Osteocyte (in vitro differentiated cells): ENCODE results near the gene TAF4. TPM values are rescaled to one million over a fixed set of nuclear protein-coding genes. Genes with fewer than 3 reads are reported as not detected.
"Not testable (repeated sequence)": the region's sequence is repeated elsewhere in the genome, so short reads cannot be mapped to it uniquely, and the experiment has no call there.

ENCODE experiments used
- DNase-seq: peaks from one replicate; pipeline ENCODE4 v3.0.0; 2021; ENCODE audit warnings: mixed read lengths; ENCODE audit not compliant: unreplicated experiment; ENCODE audit errors: extremely low spot score
- H3K27ac Mint-ChIP-seq: one replicate; pipeline ENCODE4 v1.8.0; 2021; ENCODE audit warnings: mild to moderate bottlenecking, mixed read lengths; ENCODE audit not compliant: unreplicated experiment
- H3K27me3 Mint-ChIP-seq: one replicate; pipeline ENCODE4 v1.8.0; 2021; ENCODE audit warnings: mixed read lengths; ENCODE audit not compliant: unreplicated experiment
- H3K36me3 Mint-ChIP-seq: one replicate; pipeline ENCODE4 v1.8.0; 2021; ENCODE audit warnings: mixed read lengths; ENCODE audit not compliant: unreplicated experiment
- H3K4me1 Mint-ChIP-seq: one replicate; pipeline ENCODE4 v1.8.0; 2021; ENCODE audit warnings: mixed read lengths; ENCODE audit not compliant: unreplicated experiment
- H3K4me3 Mint-ChIP-seq: one replicate; pipeline ENCODE4 v1.8.0; 2021; ENCODE audit warnings: mild to moderate bottlenecking, moderate library complexity, mixed read lengths; ENCODE audit not compliant: unreplicated experiment
- H3K9me3 Mint-ChIP-seq: one replicate; pipeline ENCODE4 v1.8.0; 2021; ENCODE audit warnings: mixed read lengths; ENCODE audit not compliant: unreplicated experiment
- total RNA-seq: library from RNA; stranded (reverse); gene quantifications from 2 replicates; pipeline ENCODE4 v1.2.1, GENCODE V29; 2021
- TF ChIP-seq, protein P1 (sequence below): fragments of 200-600 bp; sonication (generic); IDR thresholded peaks from 2 replicates; pipeline ENCODE4 v1.5.0; 2021; ENCODE audit warnings: antibody characterized with exemption, mild to moderate bottlenecking, moderate library complexity

TAF4 gene
- total RNA-seq, 1 donor from 2014 or later, result 22.8 TPM

DNA sequence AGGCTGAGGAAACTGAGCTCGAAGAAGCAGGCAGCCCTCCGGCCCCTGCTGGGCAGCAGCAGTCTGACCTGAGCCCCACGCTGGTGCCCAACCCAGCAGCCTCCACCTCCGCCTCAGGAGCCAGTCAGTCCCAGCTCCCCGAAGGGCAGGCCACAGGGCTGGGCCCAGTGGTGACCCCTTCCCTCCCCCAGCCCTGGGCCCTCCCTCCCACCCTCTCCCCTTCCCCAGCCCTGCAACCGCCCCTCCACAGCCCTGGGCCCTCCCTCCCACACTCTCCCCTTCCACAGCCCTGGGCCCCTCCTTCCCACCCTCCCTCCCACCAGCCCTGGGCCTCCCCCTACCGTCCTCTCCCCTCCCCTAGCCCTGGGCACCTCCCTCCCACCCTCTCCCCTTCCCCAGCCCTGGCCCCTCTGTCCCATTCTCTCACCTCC, 115.0 kb downstream of the TAF4 start:
- Mint-ChIP-seq H3K4me3 (no peak overlapping the region), H3K4me1 (peaks cover 14% of the 10 kb centered on the region), H3K9me3 (no peaks in the 10 kb centered on the region), H3K27me3 (no peaks in the 10 kb centered on the region), H3K27ac (no peak overlapping the region), H3K36me3 (no peaks in the 10 kb centered on the region)
- no peak for DNase-seq
- TF ChIP-seq, protein P1, sequence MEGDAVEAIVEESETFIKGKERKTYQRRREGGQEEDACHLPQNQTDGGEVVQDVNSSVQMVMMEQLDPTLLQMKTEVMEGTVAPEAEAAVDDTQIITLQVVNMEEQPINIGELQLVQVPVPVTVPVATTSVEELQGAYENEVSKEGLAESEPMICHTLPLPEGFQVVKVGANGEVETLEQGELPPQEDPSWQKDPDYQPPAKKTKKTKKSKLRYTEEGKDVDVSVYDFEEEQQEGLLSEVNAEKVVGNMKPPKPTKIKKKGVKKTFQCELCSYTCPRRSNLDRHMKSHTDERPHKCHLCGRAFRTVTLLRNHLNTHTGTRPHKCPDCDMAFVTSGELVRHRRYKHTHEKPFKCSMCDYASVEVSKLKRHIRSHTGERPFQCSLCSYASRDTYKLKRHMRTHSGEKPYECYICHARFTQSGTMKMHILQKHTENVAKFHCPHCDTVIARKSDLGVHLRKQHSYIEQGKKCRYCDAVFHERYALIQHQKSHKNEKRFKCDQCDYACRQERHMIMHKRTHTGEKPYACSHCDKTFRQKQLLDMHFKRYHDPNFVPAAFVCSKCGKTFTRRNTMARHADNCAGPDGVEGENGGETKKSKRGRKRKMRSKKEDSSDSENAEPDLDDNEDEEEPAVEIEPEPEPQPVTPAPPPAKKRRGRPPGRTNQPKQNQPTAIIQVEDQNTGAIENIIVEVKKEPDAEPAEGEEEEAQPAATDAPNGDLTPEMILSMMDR, result no peak

DNA sequence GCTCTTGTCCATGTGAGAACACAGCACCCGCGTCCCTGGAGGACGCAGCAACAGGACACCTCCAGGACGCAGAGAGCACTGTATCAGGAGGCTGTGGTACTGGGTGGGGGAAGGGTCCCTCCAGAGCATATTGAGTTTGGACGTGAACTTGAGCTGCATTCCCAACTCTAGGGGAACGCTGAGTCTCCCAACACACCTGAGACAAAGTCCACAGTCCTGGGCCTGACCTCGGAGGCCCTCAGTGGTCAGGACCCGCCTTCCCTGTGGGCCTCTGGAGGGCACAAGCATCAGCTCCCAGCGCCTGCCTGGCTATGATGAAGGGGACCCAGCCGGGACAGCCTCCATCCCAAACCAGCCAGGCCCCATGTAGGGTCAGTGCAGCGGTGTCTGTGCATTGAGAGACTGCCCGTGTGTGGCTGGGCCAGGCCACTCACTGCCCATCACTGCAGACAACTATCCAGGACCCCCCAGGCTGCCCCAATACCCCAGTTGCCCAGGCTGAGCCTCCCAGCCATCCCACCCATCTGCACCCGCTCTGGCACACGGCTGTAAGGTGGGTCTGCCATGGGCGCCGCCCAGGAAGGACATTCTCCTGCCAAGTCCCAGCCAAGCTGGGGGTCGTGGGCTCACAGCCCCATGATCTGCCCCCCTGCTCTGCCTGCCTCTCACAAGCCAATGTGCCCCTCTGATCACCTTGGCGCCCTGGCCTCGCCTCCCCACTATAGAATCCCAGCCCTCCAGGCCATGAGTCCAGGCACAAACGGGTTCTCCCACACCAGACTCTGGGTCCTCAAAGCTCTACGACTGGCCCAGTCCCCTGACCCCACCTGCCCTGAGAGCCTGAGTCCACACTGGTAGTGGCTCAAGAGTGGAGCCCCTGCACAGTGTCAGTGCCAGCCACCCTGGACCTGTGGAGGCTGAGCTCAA, 115.7 kb downstream of the TAF4 start:
- H3K9me3 Mint-ChIP-seq, result no peaks in the 10 kb centered on the region
- DNase-seq, result peak; percentile 76
- no peaks in the 10 kb centered on the region for H3K27me3 Mint-ChIP-seq
- no peaks in the 10 kb centered on the region for H3K36me3 Mint-ChIP-seq
- H3K27ac Mint-ChIP-seq, result no peak overlapping the region
- TF ChIP-seq, protein P1, result no peak
- no peak overlapping the region for H3K4me3 Mint-ChIP-seq
- peaks cover 7% of the 10 kb centered on the region for H3K4me1 Mint-ChIP-seq

DNA sequence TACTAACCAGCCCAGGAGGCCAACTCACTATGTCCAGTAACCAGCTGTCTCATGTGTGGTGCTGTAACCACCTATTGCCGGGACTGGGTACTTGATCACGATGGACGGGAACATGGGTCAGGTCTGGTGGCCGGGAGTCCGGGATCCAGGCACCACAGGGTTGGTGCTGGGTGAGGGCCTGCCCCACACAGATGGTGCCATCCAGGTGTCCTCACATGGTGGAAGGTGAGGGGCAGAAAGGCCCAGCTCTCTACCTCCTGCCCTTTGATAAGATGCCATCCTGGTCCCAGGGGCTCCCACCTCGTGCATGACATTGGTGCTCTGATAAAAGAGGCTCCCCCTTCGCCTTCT, 116.3 kb downstream of the TAF4 start:
- TF ChIP-seq, protein P1, result no peak
- Mint-ChIP-seq H3K4me3 (no peak overlapping the region), H3K36me3 (no peaks in the 10 kb centered on the region), H3K4me1 (peaks cover 1% of the 10 kb centered on the region), H3K27ac (no peak overlapping the region), H3K27me3 (no peaks in the 10 kb centered on the region), H3K9me3 (no peaks in the 10 kb centered on the region)
- peak; percentile 59 for DNase-seq

DNA sequence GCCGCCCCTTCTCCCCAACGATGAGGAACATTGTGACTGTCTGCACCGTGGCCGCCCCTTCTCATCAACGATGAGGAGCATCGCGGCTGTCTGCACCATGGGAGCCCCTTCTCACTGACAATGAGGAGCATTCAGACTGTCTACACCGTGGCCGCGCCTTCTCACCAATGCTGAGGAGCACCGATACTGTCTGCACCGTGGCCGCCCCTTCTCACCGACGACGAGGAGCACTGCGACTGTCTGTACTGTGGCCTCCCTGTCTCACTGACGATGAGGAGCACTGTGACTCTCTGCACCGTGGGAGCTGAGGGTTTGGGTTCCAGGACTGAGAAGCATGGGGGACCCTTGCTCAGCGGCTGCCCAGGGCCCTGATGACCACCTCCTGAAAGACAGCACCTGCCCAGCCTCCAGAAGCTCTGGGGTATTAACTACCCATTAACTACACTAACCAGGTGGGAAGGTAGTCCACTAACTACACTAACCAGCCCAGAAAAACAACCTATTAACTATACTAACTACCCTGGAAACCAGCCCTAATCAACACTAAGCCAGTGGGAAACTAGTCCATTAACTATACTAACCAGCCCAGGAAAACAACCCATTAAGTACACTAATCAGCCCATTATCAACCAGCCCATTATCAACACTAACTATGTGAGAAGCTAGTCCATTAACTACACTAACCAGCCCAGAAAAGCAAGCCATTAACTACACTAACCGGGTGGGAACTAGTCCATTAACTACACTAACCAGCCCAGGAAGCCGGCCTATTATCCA, 116.9 kb downstream of the TAF4 start:
- no peaks in the 10 kb centered on the region for H3K4me1 Mint-ChIP-seq
- H3K27ac Mint-ChIP-seq, result no peak overlapping the region
- no peaks in the 10 kb centered on the region for H3K27me3 Mint-ChIP-seq
- DNase-seq, result peak; percentile 68
- H3K9me3 Mint-ChIP-seq, result no peaks in the 10 kb centered on the region
- TF ChIP-seq, protein P1, result no peak
- H3K4me3 Mint-ChIP-seq, result no peak overlapping the region
- no peaks in the 10 kb centered on the region for H3K36me3 Mint-ChIP-seq

DNA sequence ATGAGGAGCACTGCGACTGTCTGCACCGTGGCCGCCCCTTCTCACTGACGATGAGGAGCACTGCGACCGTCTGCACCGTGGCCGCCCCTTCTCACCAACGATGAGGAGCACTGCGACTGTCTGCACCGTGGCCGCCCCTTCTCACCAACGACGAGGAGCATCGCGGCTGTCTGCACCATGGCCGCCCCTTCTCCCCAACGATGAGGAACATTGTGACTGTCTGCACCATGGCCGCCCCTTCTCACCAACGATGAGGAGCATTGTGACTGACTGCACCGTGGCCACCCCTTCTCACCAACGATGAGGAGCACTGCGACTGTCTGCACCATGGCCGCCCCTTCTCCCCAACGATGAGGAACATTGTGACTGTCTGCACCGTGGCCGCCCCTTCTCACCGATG, 117.6 kb downstream of the TAF4 start:
- H3K27ac Mint-ChIP-seq, H3K9me3 Mint-ChIP-seq, H3K36me3 Mint-ChIP-seq, H3K4me3 Mint-ChIP-seq, H3K4me1 Mint-ChIP-seq, H3K27me3 Mint-ChIP-seq: not testable (repeated sequence)
- peak; percentile 49 for DNase-seq

DNA sequence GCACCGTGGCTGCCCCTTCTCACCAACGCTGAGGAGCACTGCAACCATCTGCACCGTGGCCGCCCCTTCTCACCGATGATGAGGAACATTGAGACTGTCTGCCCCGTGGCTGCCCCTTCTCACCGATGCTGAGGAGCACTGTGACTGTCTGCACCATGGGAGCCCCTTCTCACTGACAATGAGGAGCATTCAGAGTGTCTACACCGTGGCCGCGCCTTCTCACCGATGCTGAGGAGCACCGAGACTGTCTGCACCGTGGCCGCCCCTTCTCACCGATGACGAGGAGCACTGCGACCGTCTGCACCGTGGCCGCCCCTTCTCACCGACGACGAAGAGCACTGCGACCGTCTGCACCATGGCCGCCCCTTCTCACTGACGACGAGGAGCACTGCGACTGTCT, 120.2 kb downstream of the TAF4 start:
- H3K4me1 Mint-ChIP-seq, H3K27ac Mint-ChIP-seq, H3K36me3 Mint-ChIP-seq, DNase-seq, H3K9me3 Mint-ChIP-seq, H3K27me3 Mint-ChIP-seq, H3K4me3 Mint-ChIP-seq: not testable (repeated sequence)

DNA sequence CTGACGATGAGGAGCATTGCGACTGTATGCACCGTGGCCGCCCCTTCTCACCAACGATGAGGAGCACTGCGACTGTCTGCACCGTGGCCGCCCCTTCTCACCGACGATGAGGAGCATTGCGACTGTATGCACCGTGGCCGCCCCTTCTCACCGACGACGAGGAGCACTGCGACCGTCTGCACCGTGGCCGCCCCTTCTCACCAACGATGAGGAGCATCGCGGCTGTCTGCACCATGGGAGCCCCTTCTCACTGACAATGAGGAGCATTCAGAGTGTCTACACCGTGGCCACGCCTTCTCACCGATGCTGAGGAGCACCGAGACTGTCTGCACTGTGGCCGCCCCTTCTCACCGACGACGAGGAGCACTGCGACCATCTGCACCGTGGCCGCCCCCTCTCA, 120.7 kb downstream of the TAF4 start:
- H3K36me3 Mint-ChIP-seq, H3K27me3 Mint-ChIP-seq, H3K9me3 Mint-ChIP-seq, H3K4me1 Mint-ChIP-seq, H3K27ac Mint-ChIP-seq, H3K4me3 Mint-ChIP-seq: not testable (repeated sequence)
- DNase-seq, result peak; percentile 19
